Lower leg skin (tissue), 4 donors: ENCODE data around the gene TBC1D23. TPM values are rescaled to one million over a fixed set of nuclear protein-coding genes. Genes with fewer than 3 reads are reported as not detected.
"Not testable (repeated sequence)": the region's sequence is repeated elsewhere in the genome, so short reads cannot be mapped to it uniquely, and the experiment has no call there.

Source experiments
- DNase-seq, 2 donors: peaks; one replicate each; pipeline ENCODE4 v3.0.0-alpha.2; 2019; ENCODE audit warnings: low spot score in 2 of 2
- H3K4me3 ChIP-seq: fragments of 200-600 bp; sonication (generic); 2 replicates; pipeline ENCODE4 v1.5.1; 2017; ENCODE audit warnings: mild to moderate bottlenecking, low read depth; ENCODE audit not compliant: poor library complexity, severe bottlenecking
- CTCF ChIP-seq, 3 donors: fragments of 450-650 bp; IDR thresholded peaks; one replicate each; pipeline ENCODE4 v1.5.1; 2016; ENCODE audit warnings: antibody characterized with exemption in 3 of 3, mild to moderate bottlenecking in 3 of 3, moderate library complexity in 2 of 3
- POLR2A ChIP-seq, 2 donors: fragments of 450-650 bp; IDR thresholded peaks; one replicate each; pipeline ENCODE4 v1.6.1; 2016 to 2017; ENCODE audit warnings: antibody characterized with exemption in 2 of 2, mild to moderate bottlenecking in 1 of 2, moderate library complexity in 1 of 2
- WGBS, 2 donors: methylation state at CpG; one replicate each; pipeline ENCODE4 v1.1.5; 2018; 5-methylcytosine and 5-hydroxymethylcytosine counted together
- intact Hi-C: fragments of 100-400 bp; cut with DNase I; formaldehyde crosslinking; loops from one replicate; pipeline ENCODE4 v1.15.0; 2023; ENCODE audit warnings: low total_unique reads
- total RNA-seq, 4 donors: library from RNA; depleted of rRNA; stranded (reverse); fragments of >200 nt; gene quantifications; one replicate each; pipeline ENCODE4 v1.1.0, GENCODE V29; 2016

Gene TBC1D23
- total RNA-seq, 4 donors from 2014 or later: 28.3 to 37.7 (median 35.9) TPM

- 57 to 81% methylated on average over 3 of the region's 3 CpGs for WGBS, 2 donors
- TF ChIP-seq POLR2A (IDR thresholded peaks at IDR 0.05) (no peak), CTCF (IDR thresholded peaks at IDR 0.05) (no peak)
- no peak overlapping the region for H3K4me3 ChIP-seq
- no peak for DNase-seq
- intact Hi-C loops: no loop called here
Observed at GRCh38 chr3:100230710-100231109, 30.1 kb upstream of the TBC1D23 start.

- TF ChIP-seq POLR2A (IDR thresholded peaks at IDR 0.05) (no peak), CTCF (IDR thresholded peaks at IDR 0.05) (no peak)
- intact Hi-C loops: no loop called here
- WGBS, 2 donors: 95 to 98% methylated on average over 2 of the region's 2 CpGs
Observed at GRCh38 chr3:100231668-100232067, 29.1 kb upstream of the TBC1D23 start.

GRCh38 chr3:100234364-100234763, 26.4 kb upstream of the TBC1D23 start:
- no peak for TF ChIP-seq POLR2A (IDR thresholded peaks at IDR 0.05)
- no peak for TF ChIP-seq CTCF (IDR thresholded peaks at IDR 0.05)
- intact Hi-C loops: no loop called here
- H3K4me3 ChIP-seq: no peak overlapping the region
- DNase-seq: no peak
- 97 to 100% methylated on average over 2 of the region's 2 CpGs for WGBS, 2 donors

More at GRCh38 chr3:100231668-100232067, 29.1 kb upstream of the TBC1D23 start:
- no peak for DNase-seq
- H3K4me3 ChIP-seq: no peak overlapping the region

GRCh38 chr3:100238599-100238998, 22.2 kb upstream of the TBC1D23 start:
- TF ChIP-seq CTCF (IDR thresholded peaks at IDR 0.05): no peak
- no peak for TF ChIP-seq POLR2A (IDR thresholded peaks at IDR 0.05)
- no peak overlapping the region for H3K4me3 ChIP-seq
- WGBS, 2 donors: 92 to 100% methylated on average over 1 of the region's 1 CpG
- DNase-seq: no peak
- intact Hi-C loops: no loop called here

GRCh38 chr3:100242471-100242870, 18.3 kb upstream of the TBC1D23 start:
- intact Hi-C loops, H3K4me3 ChIP-seq, DNase-seq: not testable (repeated sequence)
- 32 to 57% methylated on average over 1 of the region's 1 CpG for WGBS, 2 donors

- intact Hi-C loops: no loop called here
Observed at GRCh38 chr3:100244264-100244663, 16.5 kb upstream of the TBC1D23 start.

More at GRCh38 chr3:100244264-100244663, 16.5 kb upstream of the TBC1D23 start:
- DNase-seq: no peak
- no peak overlapping the region for H3K4me3 ChIP-seq
- TF ChIP-seq CTCF (IDR thresholded peaks at IDR 0.05) (no peak), POLR2A (IDR thresholded peaks at IDR 0.05) (no peak)
